OCI-LY3 (cell line): ENCODE results near the gene CCNB1.

Source experiments
- CTCF ChIP-seq: fragments of 200-600, 300-600 bp; sonication (generic); IDR thresholded peaks from 2 replicates; pipeline ENCODE4 v1.5.1; 2014; ENCODE audit warnings: antibody characterized with exemption, low read length, low read depth
- EZH2phosphoT487 ChIP-seq: fragments of 200-600 bp; shearing (Covaris generic); IDR thresholded peaks from 2 replicates; pipeline ENCODE4 v1.6.1; 2018; ENCODE audit warnings: antibody characterized with exemption, mixed run types, low read depth

GRCh38 chr5:69152731-69153130, 14.2 kb upstream of the CCNB1 start:
- TF ChIP-seq CTCF (no peak), EZH2phosphoT487 (no peak)
